H1 (cell line): ENCODE results near the gene CFAP54. TPM values are rescaled to one million over a fixed set of nuclear protein-coding genes. Genes with fewer than 3 reads are reported as not detected.

Experiments used
- CTCF ChIA-PET: fragments of 300-600 bp; sonication (Branson Sonifier 250); formaldehyde crosslinking; loops from one replicate; lab custom pipeline; 2021; ENCODE audit not compliant: partially characterized antibody; lab: Charles Lee
- POLR2A ChIA-PET: fragments of 300-600 bp; sonication (Branson Sonifier 250); formaldehyde crosslinking; loops from one replicate; lab custom pipeline; 2021; ENCODE audit warnings: inconsistent platforms; ENCODE audit not compliant: partially characterized antibody; lab: Charles Lee
- DNase-seq, 2 experiments: peaks; one replicate each; pipeline versions ENCODE4 v3.0.0 to v3.0.0-alpha.2; 2010 to 2022; ENCODE audit warnings: low spot score in 2 of 2, low read depth in 1 of 2, mixed read lengths in 1 of 2
- FAIRE-seq: peaks from 2 replicates; lab custom pipeline; 2011; peaks lifted over from hg19 to GRCh38; lab: Jason Lieb, UNC
- H2AFZ ChIP-seq: 2 replicates; pipeline ENCODE4 v1.8.1; 2012; ENCODE audit warnings: low read length, inconsistent platforms
- H2AK5ac ChIP-seq: 2 replicates; pipeline ENCODE4 v1.6.1; 2013; ENCODE audit warnings: low read depth, low read length
- H2BK120ac ChIP-seq: replicated peaks from 2 replicates; pipeline ENCODE3; 2013; ENCODE audit warnings: low read depth, low read length, inconsistent platforms
- H2BK12ac ChIP-seq: 2 replicates; pipeline ENCODE4 v1.6.1; 2013; ENCODE audit warnings: low read depth, low read length
- H2BK15ac ChIP-seq: 2 replicates; pipeline ENCODE4 v1.6.1; 2013; ENCODE audit warnings: low read length
- H2BK20ac ChIP-seq: 2 replicates; pipeline ENCODE4 v1.6.1; 2013; ENCODE audit warnings: low read length
- H2BK5ac ChIP-seq: 2 replicates; pipeline ENCODE4 v1.6.1; 2013; ENCODE audit warnings: low read depth, low read length
- H3K14ac ChIP-seq: 2 replicates; pipeline ENCODE4 v1.6.1; 2013; ENCODE audit warnings: inconsistent platforms; ENCODE audit not compliant: insufficient read length
- H3K18ac ChIP-seq: 2 replicates; pipeline ENCODE4 v1.6.1; 2013; ENCODE audit warnings: low read length; ENCODE audit errors: extremely low read depth
- H3K23ac ChIP-seq: 2 replicates; pipeline ENCODE4 v1.6.1; 2013; ENCODE audit warnings: inconsistent platforms; ENCODE audit not compliant: insufficient read length
- H3K23me2 ChIP-seq: 2 replicates; pipeline ENCODE4 v1.6.1; 2013; ENCODE audit warnings: low read depth, low read length
- H3K27ac ChIP-seq: 2 replicates; pipeline ENCODE4 v1.6.1; 2011; ENCODE audit warnings: low read depth, low read length, inconsistent platforms
- H3K27me3 ChIP-seq, 4 experiments: replicated peaks in 1 of 4; 1 replicate in 1 of 4; 2 replicates in 3 of 4; pipeline versions ENCODE4 v1.6.1 to v1.8.1; 2011 to 2013; ENCODE audit warnings: low read length in 3 of 4, mild to moderate bottlenecking in 3 of 4, inconsistent platforms in 2 of 4, mixed read lengths in 2 of 4, moderate library complexity in 1 of 4; ENCODE audit not compliant: control insufficient read depth in 3 of 4, insufficient read depth in 3 of 4; ENCODE audit errors: extremely low read depth in 1 of 4
- H3K36me3 ChIP-seq, 4 experiments: 2 replicates each; pipeline versions ENCODE4 v1.6.1 to v1.8.1; 2011 to 2013; ENCODE audit warnings: mild to moderate bottlenecking in 4 of 4, low read length in 3 of 4, moderate library complexity in 2 of 4, control low read depth in 1 of 4, inconsistent platforms in 1 of 4; ENCODE audit not compliant: insufficient read depth in 4 of 4, control insufficient read depth in 2 of 4
- H3K4ac ChIP-seq: replicated peaks from 2 replicates; pipeline ENCODE3; 2013; ENCODE audit warnings: low read length, low read depth, mixed read lengths, inconsistent platforms; ENCODE audit not compliant: insufficient read length
- H3K4me1 ChIP-seq, 4 experiments: replicated peaks in 1 of 4; 1 replicate in 1 of 4; 2 replicates in 3 of 4; pipeline versions ENCODE4 v1.6.1 to v1.8.1; 2011 to 2013; ENCODE audit warnings: low read length in 3 of 4, inconsistent platforms in 2 of 4, mixed read lengths in 1 of 4; ENCODE audit not compliant: insufficient read depth in 4 of 4, control insufficient read depth in 3 of 4
- H3K4me2 ChIP-seq, 2 experiments: 2 replicates each; pipeline versions ENCODE4 v1.6.1 to v1.8.1; 2011 to 2013; ENCODE audit warnings: low read depth in 2 of 2, low read length in 2 of 2, control low read depth in 1 of 2, inconsistent platforms in 1 of 2, mild to moderate bottlenecking in 1 of 2; ENCODE audit not compliant: insufficient read depth in 1 of 2
- H3K4me3 ChIP-seq, 4 experiments: fragments of 200-600, 300-600 bp in 1 of 4; sonication (generic), shearing (Covaris generic), sonication (Bioruptor Twin) in 1 of 4; 2 replicates each; pipeline versions ENCODE4 v1.5.1 to v1.8.1; 2011 to 2016; ENCODE audit warnings: low read length in 4 of 4, low read depth in 3 of 4, control low read depth in 2 of 4, inconsistent platforms in 2 of 4, mild to moderate bottlenecking in 2 of 4, mixed read lengths in 1 of 4, moderate library complexity in 1 of 4; ENCODE audit not compliant: insufficient read depth in 2 of 4; ENCODE audit errors: extremely low read depth in 1 of 4
- H3K56ac ChIP-seq: replicated peaks from 2 replicates; pipeline ENCODE3; 2013; ENCODE audit warnings: low read depth, mild to moderate bottlenecking, mixed read lengths, low read length, inconsistent platforms; ENCODE audit not compliant: insufficient read length
- H3K79me1 ChIP-seq: 2 replicates; pipeline ENCODE4 v1.6.1; 2013; ENCODE audit warnings: low read depth, low read length, control low read depth
- H3K79me2 ChIP-seq, 2 experiments: 2 replicates each; pipeline versions ENCODE4 v1.6.1 to v1.8.1; 2012 to 2013; ENCODE audit warnings: low read length in 2 of 2, mild to moderate bottlenecking in 2 of 2, inconsistent platforms in 1 of 2; ENCODE audit not compliant: insufficient read depth in 2 of 2, control insufficient read depth in 1 of 2
- H3K9ac ChIP-seq, 4 experiments: replicated peaks in 1 of 4; 1 replicate in 1 of 4; 2 replicates in 3 of 4; pipeline versions ENCODE4 v1.6.1 to v1.8.1; 2011 to 2013; ENCODE audit warnings: low read depth in 3 of 4, low read length in 3 of 4, control low read depth in 2 of 4, mild to moderate bottlenecking in 2 of 4, moderate library complexity in 2 of 4, inconsistent platforms in 1 of 4; ENCODE audit errors: extremely low read depth in 1 of 4
- H3K9me3 ChIP-seq, 2 experiments: 2 replicates each; pipeline versions ENCODE4 v1.6.1 to v1.8.1; 2012 to 2013; ENCODE audit warnings: mild to moderate bottlenecking in 2 of 2, moderate library complexity in 2 of 2, control low read depth in 1 of 2, inconsistent platforms in 1 of 2, low read depth in 1 of 2, low read length in 1 of 2, mixed read lengths in 1 of 2; ENCODE audit not compliant: insufficient read depth in 2 of 2
- H4K20me1 ChIP-seq, 2 experiments: replicated peaks in 1 of 2; 2 replicates each; pipeline versions ENCODE3 to v1.8.1; 2011 to 2013; ENCODE audit warnings: inconsistent platforms in 2 of 2, low read length in 2 of 2, mild to moderate bottlenecking in 1 of 2; ENCODE audit not compliant: insufficient read depth in 2 of 2, control insufficient read depth in 1 of 2
- H4K5ac ChIP-seq: 2 replicates; pipeline ENCODE4 v1.6.1; 2013; ENCODE audit warnings: low read length, low read depth, mixed read lengths, inconsistent platforms; ENCODE audit not compliant: insufficient read length
- H4K8ac ChIP-seq: 2 replicates; pipeline ENCODE4 v1.8.0; 2013; ENCODE audit warnings: mild to moderate bottlenecking, moderate library complexity, low read length, inconsistent platforms; ENCODE audit not compliant: insufficient read depth; ENCODE audit errors: extremely low read depth
- H4K91ac ChIP-seq: replicated peaks from 2 replicates; pipeline ENCODE3; 2013; ENCODE audit warnings: low read length, mixed read lengths, inconsistent platforms; ENCODE audit not compliant: insufficient read length
- ASH2L ChIP-seq: fragments of 200-600, 300-600 bp; sonication (generic); IDR thresholded peaks from one replicate; pipeline ENCODE4 v1.7.1; 2017; ENCODE audit warnings: low read length
- JUND ChIP-seq: IDR thresholded peaks from 2 replicates; pipeline ENCODE4 v1.6.1; 2011; ENCODE audit warnings: mild to moderate bottlenecking, improper control_type of control experiment, low read length
- MAFK ChIP-seq: IDR thresholded peaks from 2 replicates; pipeline ENCODE4 v1.6.1; 2012; ENCODE audit warnings: low read depth, mild to moderate bottlenecking, improper control_type of control experiment, low read length
- NANOG ChIP-seq: IDR thresholded peaks from 2 replicates; pipeline ENCODE4 v1.6.1; 2011; ENCODE audit warnings: low read length, low read depth, mild to moderate bottlenecking, inconsistent platforms; ENCODE audit not compliant: insufficient read depth, poor library complexity, severe bottlenecking
- POLR2A ChIP-seq, 2 experiments: IDR thresholded peaks; 1 replicate in 1 of 2; 2 replicates in 1 of 2; pipeline ENCODE4 v1.6.1; 2011; ENCODE audit warnings: low read depth in 2 of 2, low read length in 2 of 2, mild to moderate bottlenecking in 2 of 2; ENCODE audit errors: control extremely low read depth in 1 of 2
- POU5F1 ChIP-seq: IDR thresholded peaks from 2 replicates; pipeline ENCODE4 v1.6.1; 2011; ENCODE audit warnings: low read depth, mild to moderate bottlenecking, low read length, moderate library complexity
- SIN3A ChIP-seq, 2 experiments: IDR thresholded peaks in 1 of 2; conservative IDR thresholded peaks in 1 of 2; 2 replicates each; pipeline ENCODE4 v1.6.1; 2011 to 2012; ENCODE audit warnings: low read length in 2 of 2, improper control_type of control experiment in 1 of 2, low read depth in 1 of 2, mild to moderate bottlenecking in 1 of 2
- SIX5 ChIP-seq: IDR thresholded peaks from 2 replicates; pipeline ENCODE4 v1.6.1; 2011; ENCODE audit warnings: mild to moderate bottlenecking, low read depth, low read length
- SP1 ChIP-seq: IDR thresholded peaks from 2 replicates; pipeline ENCODE4 v1.6.1; 2011; ENCODE audit warnings: low read depth, low read length
- SUZ12 ChIP-seq: fragments of 200-600 bp; sonication (generic); IDR thresholded peaks from 2 replicates; pipeline ENCODE4 v1.6.1; 2012; ENCODE audit warnings: mild to moderate bottlenecking, inconsistent platforms, low read length, moderate library complexity, mixed read lengths
- polyA plus RNA-seq, 7 experiments: library from polyadenylated mRNA; depleted of rRNA in 3 of 7; stranded (reverse) in 5 of 7; unstranded in 2 of 7; fragments of >200 nt in 5 of 7; fragments of 200-250 nt in 2 of 7; gene quantifications; 1 replicate in 5 of 7; 2 replicates in 1 of 7; 4 replicates in 1 of 7; pipeline versions ENCODE4 v1.2.1 to v1.2.3, GENCODE V29; 2011 to 2013; ENCODE audit warnings: missing spikeins in 2 of 7, mixed read lengths in 2 of 7
- total RNA-seq: library from RNA; stranded (reverse); fragmentation: NEBNext Ultra II Directional; extraction: Animal tissue kit (Norgen Biotek cat#: 25700); gene quantifications from 2 replicates; pipeline ENCODE4 v1.2.1, GENCODE V29; 2021

CFAP54 gene
- total and polyA plus RNA-seq, 2 of the 8 experiments (the other 6 are each of a cell fraction or from before 2014, with no cell fraction given): 0.17 to 0.33 TPM

- H2AK5ac ChIP-seq: no peak overlapping the region
- no peaks in the 10 kb centered on the region for H3K9me3 ChIP-seq
- no peak overlapping the region for H3K9ac ChIP-seq
- ChIA-PET POLR2A (no interaction called here), CTCF (interaction anchor here (0.6 to 1.3 kb wide), 2 partner anchors 14 to 18 kb away, joined by 3 to 4 read pairs; no protein-coding TSS in a partner anchor)
- no peak overlapping the region for H4K8ac ChIP-seq
- no peak overlapping the region for H3K4ac ChIP-seq
- no peak overlapping the region for H2AFZ ChIP-seq
- H3K23ac ChIP-seq: no peak overlapping the region
- no peaks in the 10 kb centered on the region for H3K79me2 ChIP-seq
- H3K14ac ChIP-seq: no peak overlapping the region
- H3K27ac ChIP-seq: no peak overlapping the region
- no peak overlapping the region for H3K18ac ChIP-seq
- H3K79me1 ChIP-seq: no peaks in the 10 kb centered on the region
- peaks cover 0 to 4% (median 0%) of the 10 kb centered on the region in 4 experiments; a peak in 1 of 7 replicates for H3K4me1 ChIP-seq
- no peak overlapping the region for H4K91ac ChIP-seq
- H2BK12ac ChIP-seq: no peak overlapping the region
- H3K27me3 ChIP-seq: no peaks in the 10 kb centered on the region
- FAIRE-seq (no peak), DNase-seq (no peak)
- no peak overlapping the region for H2BK15ac ChIP-seq
- no peak overlapping the region for H3K4me3 ChIP-seq
- H2BK20ac ChIP-seq: 0 out of 2 replicates have a peak overlapping the region, but pooled peaks have one; percentile 72
- no peak overlapping the region for H2BK120ac ChIP-seq
- no peak overlapping the region for H3K4me2 ChIP-seq
- TF ChIP-seq POU5F1 (no peak), MAFK (no peak), POLR2A (IDR thresholded peaks at IDR 0.05; ENCODE audit: control extremely low read depth in 1 of 2, low read depth in 2 of 2, low read length in 2 of 2) (no peak), SUZ12 (no peak), ASH2L (no peak), SIN3A (conservative IDR thresholded peaks at IDR 0.05 in 1 of 2, IDR thresholded peaks at IDR 0.05 in 1 of 2; ENCODE audit: low read depth in 1 of 2, low read length in 2 of 2) (no peak), JUND (no peak), SIX5 (no peak), SP1 (no peak), NANOG (no peak)
- H2BK5ac ChIP-seq: no peak overlapping the region
- H4K20me1 ChIP-seq: no peaks in the 10 kb centered on the region
- H3K56ac ChIP-seq: no peak overlapping the region
- no peaks in the 10 kb centered on the region; the same call in 1 of the 2 replicates for H3K23me2 ChIP-seq
- H3K36me3 ChIP-seq: no peaks in the 10 kb centered on the region
- H4K5ac ChIP-seq: no peak overlapping the region
Observed at GRCh38 chr12:96502477-96502876, 13.1 kb downstream of the CFAP54 start.
